K562 (cell line): ENCODE measurements around the gene GPR179. TPM values are rescaled to one million over a fixed set of nuclear protein-coding genes. Genes with fewer than 3 reads are reported as not detected.

Experiments used
- ATAC-seq: fragments of 200-7000 bp; cut with Tn5 transposase; 3 replicates; pipeline ENCODE4 v1.9.1; 2020; ENCODE audit warnings: moderate library complexity
- BruUV-seq: library from RNA; stranded (reverse); fragments of 400-500 nt; replicated peaks from 2 replicates; lab custom pipeline; 2021; lab: Mats Ljungman, UMichigan
- CTCF ChIA-PET: fragments of 300-600 bp; formaldehyde crosslinking; extraction: SDS; loops from one replicate; lab custom pipeline; 2021; ENCODE audit warnings: low intra/inter-chr PET ratio; lab: Yijun Ruan, JAX
- POLR2A ChIA-PET: fragments of 300-600, 350-650 bp; sonication (Branson Sonifier 250); formaldehyde crosslinking; extraction: SDS; loops from one replicate; lab custom pipeline; 2021; ENCODE audit warnings: antibody characterized with exemption, inconsistent platforms; lab: Yijun Ruan, JAX
- DNase-seq, 4 experiments: peaks; one replicate each; pipeline versions ENCODE4 v3.0.0 to v3.0.0-alpha.2; 2011 to 2018; ENCODE audit warnings: low spot score in 3 of 4, mixed read lengths in 3 of 4; ENCODE audit errors: extremely low read depth in 1 of 4
- FAIRE-seq: peaks from 2 replicates; lab custom pipeline; 2011; peaks lifted over from hg19 to GRCh38; lab: Jason Lieb, UNC
- H2AFZ ChIP-seq: 2 replicates; pipeline ENCODE4 v1.6.0; 2011; ENCODE audit warnings: low read depth, low read length, control low read depth, inconsistent platforms
- H3K27ac ChIP-seq: fragments of 200-600 bp; 3 replicates; pipeline ENCODE4 v1.8.0; 2011; ENCODE audit warnings: low read depth, mild to moderate bottlenecking, control low read depth, inconsistent platforms, low read length, moderate library complexity, mixed read lengths; ENCODE audit errors: extremely low read depth
- H3K27me3 ChIP-seq, 2 experiments: fragments of 300-600 bp in 1 of 2; 2 replicates in 1 of 2; 3 replicates in 1 of 2; pipeline versions ENCODE4 v1.6.0 to v1.8.0; 2011; ENCODE audit warnings: inconsistent platforms in 2 of 2, low read length in 2 of 2, mild to moderate bottlenecking in 1 of 2, mixed read lengths in 1 of 2, moderate library complexity in 1 of 2; ENCODE audit not compliant: control insufficient read depth in 2 of 2, insufficient read depth in 2 of 2
- H3K36me3 ChIP-seq: fragments of 300-600 bp; 3 replicates; pipeline ENCODE4 v1.8.0; 2011; ENCODE audit warnings: mild to moderate bottlenecking, low read length, inconsistent platforms; ENCODE audit not compliant: control insufficient read depth, insufficient read depth
- H3K4me1 ChIP-seq, 2 experiments: fragments of 200-600 bp in 1 of 2; replicated peaks in 1 of 2; 2 replicates in 1 of 2; 3 replicates in 1 of 2; pipeline versions ENCODE4 v1.5.1 to v1.8.0; 2011; ENCODE audit warnings: inconsistent platforms in 2 of 2, low read length in 2 of 2, mild to moderate bottlenecking in 1 of 2, mixed read lengths in 1 of 2, moderate library complexity in 1 of 2; ENCODE audit not compliant: control insufficient read depth in 2 of 2, insufficient read depth in 2 of 2
- H3K4me2 ChIP-seq: 2 replicates; pipeline ENCODE4 v1.6.1; 2011; ENCODE audit warnings: low read length, control low read depth, inconsistent platforms, mixed read lengths; ENCODE audit not compliant: insufficient read depth
- H3K4me3 ChIP-seq: fragments of 200-600 bp; sonication (generic), shearing (Covaris generic); 2 replicates; pipeline ENCODE4 v1.5.1; 2016; ENCODE audit warnings: control low read depth, inconsistent platforms
- H3K79me2 ChIP-seq: fragments of 200-600 bp; 3 replicates; pipeline ENCODE4 v1.8.0; 2011; ENCODE audit warnings: low read length, inconsistent platforms; ENCODE audit not compliant: control insufficient read depth, insufficient read depth
- H3K9ac ChIP-seq, 2 experiments: 2 replicates each; pipeline versions ENCODE4 v1.6.0 to v1.6.1; 2011; ENCODE audit warnings: low read depth in 2 of 2, low read length in 2 of 2, control low read depth in 1 of 2, inconsistent platforms in 1 of 2, mild to moderate bottlenecking in 1 of 2, mixed read lengths in 1 of 2; ENCODE audit not compliant: insufficient read depth in 1 of 2
- H3K9me1 ChIP-seq: one replicate; pipeline ENCODE4 v1.6.0; 2011; ENCODE audit warnings: inconsistent platforms, mild to moderate bottlenecking, low read length, moderate library complexity; ENCODE audit not compliant: control insufficient read depth, insufficient read depth
- H3K9me3 ChIP-seq: replicated peaks from 2 replicates; pipeline ENCODE4 v1.5.1; 2011; ENCODE audit warnings: low read depth, low read length, inconsistent platforms; ENCODE audit not compliant: control insufficient read depth, insufficient read depth
- H4K20me1 ChIP-seq: replicated peaks from 2 replicates; pipeline ENCODE4 v1.6.1; 2011; ENCODE audit warnings: low read length, inconsistent platforms, mixed read lengths; ENCODE audit not compliant: control insufficient read depth, insufficient read depth
- BCOR ChIP-seq: fragments of 450-650 bp; IDR thresholded peaks from 2 replicates; pipeline ENCODE4 v1.6.1; 2016
- CCNT2 ChIP-seq: IDR thresholded peaks from 2 replicates; pipeline ENCODE4 v1.6.1; 2011; ENCODE audit warnings: borderline replicate concordance, low read depth, mild to moderate bottlenecking, moderate library complexity, mixed read lengths, low read length; ENCODE audit not compliant: insufficient read length; ENCODE audit errors: extremely low read depth
- CREB1 ChIP-seq, 2 experiments: sonication (generic) in 1 of 2; formaldehyde crosslinking in 1 of 2; IDR thresholded peaks; 2 replicates each; pipeline versions ENCODE4 v1.6.1 to v1.8.0; 2012 to 2022; ENCODE audit warnings: inconsistent platforms in 1 of 2, mild to moderate bottlenecking in 1 of 2, missing genetic modification reagents in 1 of 2, moderate library complexity in 1 of 2
- ESRRB ChIP-seq: fragments of 250-450 bp; sonication (Bioruptor Pico); IDR thresholded peaks from 2 replicates; pipeline ENCODE4 v1.5.0; 2020; ENCODE audit warnings: mild to moderate bottlenecking, moderate library complexity, borderline replicate concordance
- GATAD2B ChIP-seq: fragments of 450-650 bp; IDR thresholded peaks from 2 replicates; pipeline ENCODE4 v1.6.1; 2017; ENCODE audit warnings: mild to moderate bottlenecking, borderline replicate concordance
- GMEB1 ChIP-seq: fragments of 250-450 bp; sonication (Bioruptor Pico); IDR thresholded peaks from 2 replicates; pipeline ENCODE4 v1.4.0; 2020; ENCODE audit warnings: mild to moderate bottlenecking
- HDAC6 ChIP-seq: IDR thresholded peaks from 2 replicates; pipeline ENCODE4 v1.6.1; 2012; ENCODE audit warnings: low read depth, mild to moderate bottlenecking, control low read depth, inconsistent platforms, low read length, moderate library complexity
- LARP7 ChIP-seq: fragments of 450-650 bp; IDR thresholded peaks from 2 replicates; pipeline ENCODE4 v1.6.1; 2016
- MEIS2 ChIP-seq: fragments of 450-650 bp; IDR thresholded peaks from 2 replicates; pipeline ENCODE4 v1.6.1; 2014; ENCODE audit warnings: mild to moderate bottlenecking; ENCODE audit not compliant: partially characterized antibody
- NFYB ChIP-seq: IDR thresholded peaks from 2 replicates; pipeline ENCODE4 v1.6.1; 2011; ENCODE audit warnings: mild to moderate bottlenecking, moderate library complexity; ENCODE audit not compliant: insufficient read length; ENCODE audit errors: extremely low read depth
- NR2C2 ChIP-seq, 2 experiments: fragments of 200-800 bp in 1 of 2; sonication (Bioruptor generic) in 1 of 2; sonication (generic) in 1 of 2; formaldehyde crosslinking in 1 of 2; IDR thresholded peaks; 2 replicates each; pipeline versions ENCODE4 v1.6.1 to v1.8.0; 2016 to 2022; ENCODE audit warnings: mild to moderate bottlenecking in 1 of 2, missing compliant biosample characterization in 1 of 2, missing genetic modification characterization in 1 of 2, missing genetic modification reagents in 1 of 2
- POLR2AphosphoS5 ChIP-seq: IDR thresholded peaks from 2 replicates; pipeline ENCODE4 v1.6.1; 2011; ENCODE audit warnings: mild to moderate bottlenecking, low read depth, low read length, moderate library complexity; ENCODE audit not compliant: control insufficient read depth, insufficient read depth
- PTRF ChIP-seq: fragments of 450-650 bp; IDR thresholded peaks from 2 replicates; pipeline ENCODE4 v1.6.1; 2016; ENCODE audit warnings: mild to moderate bottlenecking, missing genetic modification characterization, missing compliant biosample characterization
- SMC3 ChIP-seq: conservative IDR thresholded peaks from 2 replicates; pipeline ENCODE4 v1.6.1; 2011; ENCODE audit warnings: low read depth, low read length, improper control_type of control experiment; ENCODE audit not compliant: insufficient read depth
- VEZF1 ChIP-seq: fragments of 200-800 bp; sonication (Bioruptor generic); IDR thresholded peaks from 2 replicates; pipeline ENCODE4 v1.6.1; 2017; ENCODE audit warnings: missing genetic modification characterization, missing compliant biosample characterization
- ZFP91 ChIP-seq: sonication (generic); formaldehyde crosslinking; IDR thresholded peaks from 2 replicates; pipeline ENCODE4 v1.8.0; 2022; ENCODE audit warnings: mild to moderate bottlenecking, missing genetic modification reagents
- ZNF143 ChIP-seq: sonication (generic); formaldehyde crosslinking; IDR thresholded peaks from 2 replicates; pipeline ENCODE4 v1.9.0; 2022; ENCODE audit warnings: mild to moderate bottlenecking, missing genetic modification reagents
- ZNF445 ChIP-seq: fragments of 250-450 bp; sonication (Bioruptor Pico); IDR thresholded peaks from 2 replicates; pipeline ENCODE4 v1.4.0; 2020; ENCODE audit warnings: low read depth, mild to moderate bottlenecking, moderate library complexity
- WGBS: fragments of 100-300 bp; shearing (Covaris generic); methylation state at CpG from one replicate; pipeline ENCODE4 v1.1.6; 2016; ENCODE audit warnings: low coverage, mixed read lengths; ENCODE audit not compliant: insufficient coverage; ENCODE audit errors: missing lambda C conversion rate; 5-methylcytosine and 5-hydroxymethylcytosine counted together
- in situ Hi-C: fragments of 300-500 bp; cut with MboI; formaldehyde crosslinking; loops from 4 replicates; pipeline ENCODE4 v1.15.0; 2018; ENCODE audit warnings: inconsistent platforms, mixed read lengths
- intact Hi-C: fragments of 100-400 bp; cut with micrococcal nuclease; formaldehyde crosslinking; loops from 2 replicates; pipeline ENCODE4 v1.14.2; 2022
- polyA plus RNA-seq, 8 experiments: library from polyadenylated mRNA; depleted of rRNA in 4 of 8; stranded (reverse) in 5 of 8; unstranded in 3 of 8; fragments of >200 nt; fragmentation: Nextera tagmentation in 2 of 8; fragmentation: Illumina TruSeq in 1 of 8; extraction: Ambion mirVana in 2 of 8; extraction: Trizol in 1 of 8; gene quantifications; 2 replicates each; pipeline versions ENCODE4 v1.2.1 to v1.2.3, GENCODE V29; 2011 to 2014; ENCODE audit warnings: inconsistent platforms in 1 of 8, missing spikeins in 1 of 8
- total RNA-seq, 7 experiments: library from RNA; depleted of rRNA in 6 of 7; stranded (reverse); fragments of >200 nt in 6 of 7; fragmentation: Illumina TruSeq in 2 of 7; extraction: Trizol in 2 of 7; gene quantifications; 2 replicates each; pipeline versions ENCODE4 v1.2.1 to v1.2.3, GENCODE V29; 2011 to 2021; ENCODE audit warnings: low replicate concordance in 1 of 7

Gene GPR179
- total and polyA plus RNA-seq, 9 of the 15 experiments (the other 6 are each of a cell fraction or from before 2014, with no cell fraction given): not detected

- Histone ChIP-seq H3K27me3 (peaks cover 5 to 9% of the 10 kb centered on the region in 2 experiments; a peak in 2 of 5 replicates), H3K4me1 (peaks cover 0 to 14% of the 10 kb centered on the region in 2 experiments; a peak in 3 of 5 replicates), H3K4me2 (no peak overlapping the region), H3K9me1 (peaks cover 6% of the 10 kb centered on the region), H3K36me3 (peaks cover 47% of the 10 kb centered on the region; the same call in 2 of the 3 replicates), H2AFZ (no peak overlapping the region), H3K4me3 (no peak overlapping the region), H4K20me1 (peaks cover 6% of the 10 kb centered on the region; the same call in 1 of the 2 replicates), H3K9me3 (no peaks in the 10 kb centered on the region), H3K9ac (no peak overlapping the region), H3K79me2 (no peaks in the 10 kb centered on the region), H3K27ac (no peak overlapping the region)
- ChIA-PET POLR2A (interaction anchor here (0.9 to 1.6 kb wide), 2 partner anchors 11 to 81 kb away, joined by 4 read pairs; no protein-coding TSS in a partner anchor), CTCF (no interaction called here)
- ATAC-seq (no peak), FAIRE-seq (no peak), DNase-seq (no peak)
- BruUV-seq: no TSS peak
- intact Hi-C loops (no loop called here), in situ Hi-C loops (no loop called here)
- WGBS: 94% methylated on average over 1 of the region's 1 CpG
- no peak for TF ChIP-seq ZFP91 (CRISPR knock-in tag)
- TF ChIP-seq SMC3: no peak
- no peak for TF ChIP-seq BCOR
- TF ChIP-seq CREB1 (IDR thresholded peaks at IDR 0.05): no peak
- TF ChIP-seq CREB1 (CRISPR knock-in tag; IDR thresholded peaks at IDR 0.05): no peak
- no peak for TF ChIP-seq GATAD2B
- TF ChIP-seq ZNF445 (CRISPR knock-in tag): no peak
- TF ChIP-seq ESRRB (CRISPR knock-in tag): no peak
- no peak for TF ChIP-seq HDAC6
- no peak for TF ChIP-seq PTRF
- TF ChIP-seq NR2C2 (CRISPR knock-in tag; IDR thresholded peaks at IDR 0.05): no peak
- TF ChIP-seq NR2C2 (tag; IDR thresholded peaks at IDR 0.05): no peak
- TF ChIP-seq GMEB1 (CRISPR knock-in tag): no peak
- TF ChIP-seq VEZF1: no peak
- no peak for TF ChIP-seq ZNF143 (CRISPR knock-in tag)
- no peak for TF ChIP-seq POLR2AphosphoS5
- no peak for TF ChIP-seq NFYB
- TF ChIP-seq MEIS2: no peak
- TF ChIP-seq LARP7: no peak
- no peak for TF ChIP-seq CCNT2
Observed at GRCh38 chr17:38322897-38323296, 20.9 kb downstream of the GPR179 start.
